HUES6 (cell line): Measurements from ENCODE around the gene SMIM20.

ENCODE experiments used
- H3K27ac ChIP-seq: 2 replicates; pipeline ENCODE4 v1.7.0; 2013; ENCODE audit warnings: low read depth, mild to moderate bottlenecking, low read length, inconsistent platforms
- H3K27me3 ChIP-seq: 2 replicates; pipeline ENCODE4 v1.6.1; 2013; ENCODE audit warnings: low read length; ENCODE audit not compliant: control insufficient read depth, insufficient read depth
- H3K36me3 ChIP-seq: 2 replicates; pipeline ENCODE4 v1.6.1; 2013; ENCODE audit warnings: low read length; ENCODE audit not compliant: control insufficient read depth, insufficient read depth
- H3K4me1 ChIP-seq: 2 replicates; pipeline ENCODE4 v1.6.1; 2013; ENCODE audit warnings: low read length; ENCODE audit not compliant: control insufficient read depth, insufficient read depth
- H3K4me3 ChIP-seq: 2 replicates; pipeline ENCODE4 v1.5.1; 2013; ENCODE audit warnings: low read depth, low read length
- H3K9ac ChIP-seq: one replicate; pipeline ENCODE4 v1.6.1; 2013; ENCODE audit warnings: mild to moderate bottlenecking, low read length
- H3K9me3 ChIP-seq: 2 replicates; pipeline ENCODE4 v1.6.1; 2013; ENCODE audit warnings: low read depth, low read length; ENCODE audit not compliant: control insufficient read depth, insufficient read depth

SMIM20 gene

GRCh38 chr4:25879091-25879584 lies 34.9 kb upstream of the SMIM20 start:
- no peaks in the 10 kb centered on the region for H3K36me3 ChIP-seq
- H3K4me3 ChIP-seq: no peak overlapping the region
- H3K4me1 ChIP-seq: no peaks in the 10 kb centered on the region
- H3K27me3 ChIP-seq: no peaks in the 10 kb centered on the region
- no peak overlapping the region for H3K27ac ChIP-seq
- no peak overlapping the region for H3K9ac ChIP-seq
- H3K9me3 ChIP-seq: no peaks in the 10 kb centered on the region

- Histone ChIP-seq H3K36me3 (no peaks in the 10 kb centered on the region), H3K27ac (no peak overlapping the region), H3K4me3 (no peak overlapping the region), H3K4me1 (no peaks in the 10 kb centered on the region), H3K9me3 (no peaks in the 10 kb centered on the region), H3K9ac (no peak overlapping the region), H3K27me3 (no peaks in the 10 kb centered on the region)
These were observed 34.4 kb upstream of the SMIM20 start for GRCh38 chr4:25879587-25879986.

- no peak overlapping the region for H3K4me3 ChIP-seq
- H3K27ac ChIP-seq: no peak overlapping the region
- H3K27me3 ChIP-seq: no peaks in the 10 kb centered on the region
- H3K36me3 ChIP-seq: no peaks in the 10 kb centered on the region
- no peaks in the 10 kb centered on the region for H3K4me1 ChIP-seq
- no peaks in the 10 kb centered on the region for H3K9me3 ChIP-seq
- H3K9ac ChIP-seq: no peak overlapping the region
These were observed 33.9 kb upstream of the SMIM20 start for GRCh38 chr4:25879991-25880651.

GRCh38 chr4:25881193-25881592 lies 32.8 kb upstream of the SMIM20 start:
- no peaks in the 10 kb centered on the region for H3K27me3 ChIP-seq
- no peaks in the 10 kb centered on the region for H3K36me3 ChIP-seq
- no peak overlapping the region for H3K4me3 ChIP-seq
- no peaks in the 10 kb centered on the region for H3K9me3 ChIP-seq
- no peak overlapping the region for H3K27ac ChIP-seq
- H3K4me1 ChIP-seq: no peaks in the 10 kb centered on the region
- no peak overlapping the region for H3K9ac ChIP-seq

GRCh38 chr4:25882226-25882625 lies 31.8 kb upstream of the SMIM20 start:
- Histone ChIP-seq H3K9ac (no peak overlapping the region), H3K9me3 (no peaks in the 10 kb centered on the region), H3K4me3 (no peak overlapping the region), H3K27ac (no peak overlapping the region), H3K36me3 (no peaks in the 10 kb centered on the region), H3K27me3 (no peaks in the 10 kb centered on the region), H3K4me1 (no peaks in the 10 kb centered on the region)

- H3K9me3 ChIP-seq: no peaks in the 10 kb centered on the region
- H3K27me3 ChIP-seq: no peaks in the 10 kb centered on the region
- H3K4me1 ChIP-seq: no peaks in the 10 kb centered on the region
- no peak overlapping the region for H3K4me3 ChIP-seq
- no peak overlapping the region for H3K27ac ChIP-seq
- no peaks in the 10 kb centered on the region for H3K36me3 ChIP-seq
- no peak overlapping the region for H3K9ac ChIP-seq
These were observed 30.5 kb upstream of the SMIM20 start for GRCh38 chr4:25883565-25883964.

- Histone ChIP-seq H3K36me3 (no peaks in the 10 kb centered on the region), H3K9me3 (no peaks in the 10 kb centered on the region), H3K9ac (no peak overlapping the region), H3K4me1 (no peaks in the 10 kb centered on the region), H3K27me3 (no peaks in the 10 kb centered on the region), H3K27ac (no peak overlapping the region), H3K4me3 (no peak overlapping the region)
These were observed 29.8 kb upstream of the SMIM20 start for GRCh38 chr4:25884031-25884782.

- Histone ChIP-seq H3K9ac (no peak overlapping the region), H3K9me3 (no peaks in the 10 kb centered on the region), H3K4me1 (peaks cover 24% of the 10 kb centered on the region), H3K27me3 (no peaks in the 10 kb centered on the region), H3K36me3 (no peaks in the 10 kb centered on the region), H3K27ac (no peak overlapping the region), H3K4me3 (no peak overlapping the region)
These were observed 25.2 kb upstream of the SMIM20 start for GRCh38 chr4:25888781-25889180.

GRCh38 chr4:25889589-25890503 lies 24.2 kb upstream of the SMIM20 start:
- no peaks in the 10 kb centered on the region for H3K27me3 ChIP-seq
- no peaks in the 10 kb centered on the region for H3K36me3 ChIP-seq
- H3K9ac ChIP-seq: no peak overlapping the region
- H3K4me1 ChIP-seq: peaks cover 24% of the 10 kb centered on the region
- no peak overlapping the region for H3K27ac ChIP-seq
- H3K9me3 ChIP-seq: no peaks in the 10 kb centered on the region
- no peak overlapping the region for H3K4me3 ChIP-seq

- H3K4me3 ChIP-seq: no peak overlapping the region
- no peak overlapping the region for H3K27ac ChIP-seq
- peaks cover 24% of the 10 kb centered on the region for H3K4me1 ChIP-seq
- H3K9ac ChIP-seq: no peak overlapping the region
- H3K27me3 ChIP-seq: no peaks in the 10 kb centered on the region
- no peaks in the 10 kb centered on the region for H3K9me3 ChIP-seq
- no peaks in the 10 kb centered on the region for H3K36me3 ChIP-seq
These were observed 23.2 kb upstream of the SMIM20 start for GRCh38 chr4:25890571-25891485.
